Activated CD4-positive, alpha-beta T cell treated with anti-CD3 and anti-CD28 coated beads, Interleukin-2, amount 50 U/mL, for 1 hour (primary cell): ENCODE data around the gene PAK2.
"Not testable (repeated sequence)": the region's sequence is repeated elsewhere in the genome, so short reads cannot be mapped to it uniquely, and the experiment has no call there.

Experiments
- DNase-seq: peaks from one replicate; pipeline ENCODE4 v3.0.0-alpha.2; 2020

PAK2 gene

DNA sequence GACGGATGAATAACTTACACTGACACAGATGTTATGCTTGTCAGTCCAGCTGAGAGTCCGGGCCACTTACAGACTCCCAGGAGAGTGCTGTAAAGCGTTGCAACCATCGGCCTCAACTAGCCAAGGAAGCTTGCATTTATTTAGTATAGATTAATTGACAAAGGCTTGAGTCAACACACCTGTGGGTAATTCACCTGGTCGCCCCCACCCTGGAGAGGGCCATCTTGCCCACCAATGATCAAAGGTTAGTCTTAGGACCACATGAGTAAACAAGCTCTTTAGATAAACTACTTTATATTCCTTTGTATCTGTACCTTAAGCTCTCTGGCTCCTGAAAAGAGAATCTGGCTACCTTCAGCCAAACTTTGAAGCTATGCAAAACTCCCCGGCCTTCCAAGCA lies 51.0 kb downstream of the PAK2 start:
- no peak for DNase-seq

DNA sequence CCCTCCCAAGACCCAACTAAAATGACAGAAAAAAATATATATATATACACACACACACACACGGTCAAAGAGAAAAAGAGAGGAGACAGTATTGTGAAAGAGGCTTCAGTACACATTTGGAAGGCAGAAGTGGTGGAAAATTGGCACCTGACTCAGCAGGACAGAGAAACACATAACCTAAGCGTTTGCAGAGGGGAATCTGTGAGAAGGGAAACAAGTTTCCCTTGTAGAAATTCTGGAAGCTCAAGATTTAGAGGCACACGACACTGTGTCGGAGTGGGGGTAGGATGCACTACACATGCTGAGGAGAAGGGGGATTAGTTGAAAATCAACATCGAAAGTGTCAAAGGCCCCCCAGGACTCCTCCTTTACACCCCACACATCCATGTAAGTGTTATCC lies 53.1 kb downstream of the PAK2 start:
- no peak for DNase-seq

DNA sequence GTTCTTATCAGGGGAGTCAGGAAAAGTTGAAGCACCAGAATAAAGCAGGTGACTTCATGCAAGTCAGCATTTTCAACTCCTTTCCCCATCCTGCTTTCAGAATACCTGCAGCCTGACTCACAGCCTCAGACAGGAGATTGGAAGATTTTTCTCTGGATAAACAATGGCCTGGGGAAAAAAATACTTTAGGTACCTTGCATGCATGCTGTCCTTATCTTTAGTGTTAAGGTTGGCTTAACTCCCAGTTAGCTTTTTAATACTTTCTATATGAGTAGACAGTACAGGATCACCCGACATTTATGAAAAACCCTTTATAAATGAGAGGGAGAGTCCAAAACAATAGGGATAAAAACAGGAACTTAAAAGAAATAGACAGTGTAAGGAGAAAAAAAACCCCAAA lies 53.6 kb downstream of the PAK2 start:
- DNase-seq = no peak

DNA sequence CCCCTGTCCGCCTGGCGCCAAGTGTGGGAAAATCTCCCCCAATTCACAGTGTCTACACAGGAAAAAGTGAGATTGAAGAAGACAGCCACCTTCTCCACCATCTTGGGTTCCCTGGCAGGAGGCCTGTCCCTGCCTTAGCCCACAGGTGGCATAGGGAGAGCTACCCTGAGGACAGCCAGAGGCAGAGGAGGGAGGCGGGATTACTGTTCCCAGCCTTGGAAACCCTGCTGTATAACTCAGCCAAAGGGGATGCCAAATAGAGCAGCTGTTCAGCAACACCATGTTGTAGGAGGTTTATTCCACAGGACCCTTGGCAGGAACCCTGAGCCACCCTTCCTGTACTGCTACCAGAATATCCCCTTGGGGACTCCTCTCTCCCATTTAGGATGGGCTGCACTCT lies 54.8 kb downstream of the PAK2 start:
- no peak for DNase-seq

DNA sequence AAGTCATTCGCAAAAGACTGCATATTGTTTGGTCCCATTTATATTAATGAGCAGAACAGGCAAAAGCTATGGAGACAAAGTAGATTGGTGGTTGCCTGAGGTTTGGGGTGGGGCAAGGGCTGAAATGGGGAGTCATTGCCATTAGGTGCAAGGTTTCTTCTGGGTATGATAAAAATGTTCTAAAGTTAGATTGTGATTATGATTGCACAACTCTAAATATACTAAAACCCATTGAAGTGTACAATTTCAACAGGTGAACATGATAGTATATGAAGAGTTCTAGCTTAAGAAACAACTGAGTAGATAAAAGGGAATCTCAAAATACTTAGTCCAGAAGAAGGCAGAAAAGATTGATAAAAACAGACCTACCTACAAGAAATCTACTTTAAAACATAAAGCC lies 56.7 kb downstream of the PAK2 start:
- no peak for DNase-seq

DNA sequence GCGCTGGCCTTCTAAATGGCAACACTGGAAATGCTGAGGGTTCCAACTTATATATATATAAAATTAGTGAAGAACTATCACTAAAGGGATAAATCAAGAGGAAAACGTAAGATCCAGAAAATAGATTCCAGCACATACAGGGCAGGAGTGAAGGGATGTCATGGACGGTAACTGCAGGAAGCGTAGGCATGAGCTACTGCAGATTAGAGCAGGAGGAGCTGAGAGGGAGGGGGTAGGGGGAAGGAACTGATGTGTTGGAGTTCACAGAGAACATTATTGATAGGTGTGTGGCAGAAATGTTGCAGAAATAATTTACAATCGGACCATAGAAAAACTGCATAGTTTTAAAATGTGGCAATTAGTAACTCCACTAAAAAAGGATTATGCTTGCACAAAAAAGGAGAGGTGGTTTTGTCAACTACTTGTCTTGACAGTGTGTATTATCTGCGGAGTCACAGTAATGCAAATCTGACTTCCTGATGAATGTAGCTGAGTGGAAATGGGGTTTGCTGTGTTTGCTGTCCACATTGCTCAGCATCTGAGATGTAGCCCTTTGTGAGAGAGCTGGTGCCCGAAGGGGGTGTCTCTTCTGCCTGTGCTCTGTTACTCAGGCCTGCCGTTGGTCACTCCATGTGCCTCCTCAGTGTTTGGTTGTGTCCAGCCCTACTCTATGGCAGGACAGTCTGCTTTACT lies 61.2 kb downstream of the PAK2 start:
- DNase-seq = no peak

DNA sequence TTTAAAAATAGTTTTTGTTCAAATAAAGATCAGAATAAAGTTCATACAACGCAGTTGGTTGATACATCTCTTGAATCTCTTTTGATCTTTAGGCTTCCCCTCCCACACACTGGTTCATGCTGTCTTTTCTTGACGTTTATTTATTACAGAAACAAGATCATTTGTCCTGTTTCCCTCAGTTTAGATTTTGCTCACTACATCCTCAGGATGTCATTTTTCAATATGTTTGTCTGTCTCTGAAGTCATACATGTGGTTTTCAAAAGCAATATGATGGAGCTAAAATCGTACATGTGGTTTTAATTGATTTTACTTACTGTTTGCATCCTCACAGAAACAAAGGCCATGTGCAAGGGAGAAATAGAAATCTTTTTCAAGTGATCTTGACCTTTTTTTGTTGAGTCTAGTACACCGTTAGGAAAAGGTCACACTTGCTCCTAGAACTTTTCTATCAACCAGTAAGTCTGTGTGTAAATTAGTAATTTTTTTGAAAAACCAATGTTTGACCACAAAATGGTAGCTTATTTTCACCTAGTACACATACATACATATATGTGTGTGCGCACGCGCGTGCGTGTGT lies 64.3 kb downstream of the PAK2 start:
- no peak for DNase-seq

DNA sequence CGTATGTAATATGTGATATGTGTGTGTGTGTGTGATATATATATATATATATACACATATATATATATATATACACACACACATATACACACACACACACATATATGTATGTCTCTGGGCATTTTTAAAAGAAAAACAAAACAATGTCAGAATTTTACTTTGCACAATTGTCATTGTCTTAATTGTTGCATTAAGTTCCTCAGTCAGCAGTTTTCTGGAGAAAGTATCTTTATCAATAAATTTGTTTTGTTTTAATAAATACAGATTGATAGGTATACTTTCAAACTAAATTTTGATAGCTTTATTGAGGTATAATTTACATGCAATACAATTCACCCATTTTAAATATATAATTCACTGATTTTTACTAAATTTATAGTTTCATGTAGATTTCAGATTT lies 65.1 kb downstream of the PAK2 start:
- DNase-seq = no peak

DNA sequence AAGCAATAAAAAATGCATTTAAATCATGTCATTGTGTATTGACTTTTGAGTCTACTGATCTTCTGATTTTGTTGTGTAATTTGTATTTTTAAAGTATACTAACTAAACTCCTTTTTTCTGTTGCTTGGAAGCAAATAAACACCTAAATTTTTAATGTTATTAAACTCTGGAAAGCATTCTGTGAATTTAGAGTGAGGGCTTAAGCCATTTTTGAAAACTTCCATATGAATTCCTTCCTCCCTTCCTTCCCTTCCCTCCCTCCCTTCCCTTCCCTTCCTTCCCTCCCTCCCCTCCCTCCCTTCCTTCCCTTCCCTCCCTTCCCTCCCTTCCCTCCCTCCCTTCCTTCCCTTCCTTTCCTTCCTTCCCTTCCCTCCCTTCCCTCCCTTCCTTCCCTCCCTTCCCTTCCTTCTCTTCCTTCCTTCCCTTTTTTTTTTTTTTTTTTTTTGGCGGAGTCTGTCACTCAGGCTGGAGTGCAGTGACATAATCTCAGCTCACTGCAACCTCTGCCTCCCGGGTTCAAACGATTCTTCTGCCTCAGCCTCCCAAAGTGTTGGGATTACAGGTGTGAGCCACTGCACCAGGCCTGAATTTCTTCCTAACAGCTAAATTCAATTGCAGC lies 71.4 kb downstream of the PAK2 start:
- no peak for DNase-seq

DNA sequence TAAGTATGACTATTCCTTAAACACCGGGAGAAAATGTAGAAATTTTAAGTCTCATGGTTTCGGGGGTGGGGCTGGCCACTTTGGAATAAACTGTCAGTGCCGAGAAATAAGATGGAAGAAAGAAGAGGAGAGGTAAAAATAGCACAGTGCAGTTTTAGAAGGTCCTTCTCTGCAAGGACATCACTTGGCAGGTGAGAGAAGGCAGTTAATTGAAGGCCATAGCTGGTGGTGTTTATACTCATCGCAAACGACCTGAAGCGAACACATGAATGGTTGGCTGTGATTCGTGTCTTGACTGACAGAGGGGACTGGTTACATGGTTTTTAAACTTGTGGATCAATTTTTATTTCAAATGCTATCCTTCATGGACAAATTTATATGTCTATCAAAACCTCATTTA lies 73.2 kb downstream of the PAK2 start:
- DNase-seq = no peak

DNA sequence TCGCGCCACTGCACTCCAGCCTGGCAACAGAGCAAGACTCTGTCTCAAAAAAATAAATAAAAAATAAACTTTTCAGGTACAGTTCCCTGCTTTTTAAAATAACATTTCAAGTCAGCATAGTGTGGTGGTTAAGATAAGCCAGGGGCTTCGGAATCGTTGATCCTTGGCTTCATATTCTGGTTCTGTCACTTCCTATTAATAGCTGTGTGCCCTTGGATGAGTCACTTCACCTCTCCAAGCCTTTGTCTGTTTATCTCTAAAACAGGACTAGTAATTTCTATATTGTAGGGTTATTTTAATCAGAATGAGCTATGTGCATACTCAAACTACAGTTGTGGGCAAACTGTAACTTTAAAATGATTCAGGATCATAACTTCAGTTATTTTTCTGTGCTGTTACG lies 74.2 kb downstream of the PAK2 start:
- no peak for DNase-seq

DNA sequence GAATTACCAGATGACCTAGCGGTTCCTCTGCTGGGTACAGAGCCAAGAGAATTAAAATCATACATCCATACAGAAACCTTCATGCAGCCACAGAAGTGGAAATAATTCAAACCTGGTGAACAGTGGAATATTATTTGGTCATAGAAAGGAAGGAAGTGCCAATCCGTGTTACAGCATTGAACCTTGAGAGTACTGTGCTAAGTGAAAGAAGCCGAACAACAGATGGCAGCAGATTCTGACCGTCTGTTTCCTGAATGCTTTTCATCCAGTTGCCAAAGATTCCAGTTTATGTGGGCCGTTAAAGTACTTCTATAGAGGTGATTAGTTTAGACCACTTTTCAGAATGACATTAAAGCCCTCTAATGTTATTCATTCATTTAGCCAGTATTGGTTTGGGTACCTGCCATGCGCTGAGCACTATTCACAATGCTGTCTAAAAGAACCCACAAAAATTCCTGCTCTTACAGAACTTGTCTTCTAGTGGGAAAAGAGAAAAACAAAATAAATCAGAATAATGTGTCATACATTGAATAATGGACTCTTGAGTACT lies 82.2 kb downstream of the PAK2 start:
- DNase-seq = no peak

DNA sequence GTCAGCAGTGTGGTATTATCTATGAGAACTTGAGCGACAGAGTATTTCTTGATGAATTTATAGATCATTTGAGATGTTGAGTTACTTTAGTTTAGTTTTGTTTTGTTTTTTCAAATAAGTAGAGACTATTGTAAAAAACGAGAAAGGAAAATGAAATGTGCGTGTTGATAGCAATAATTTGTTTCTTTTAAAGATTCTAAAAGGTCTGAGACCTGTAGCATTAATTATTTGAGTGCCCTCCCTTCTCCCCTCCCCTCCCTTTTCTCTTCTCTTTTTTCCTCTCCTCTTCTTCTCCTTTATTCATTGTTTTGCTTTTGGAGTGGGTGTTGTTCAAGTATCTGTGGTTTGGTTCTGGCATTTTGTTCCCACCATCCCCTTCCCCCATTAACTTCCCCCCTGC lies 90.0 kb downstream of the PAK2 start:
- not testable (repeated sequence) for DNase-seq

DNA sequence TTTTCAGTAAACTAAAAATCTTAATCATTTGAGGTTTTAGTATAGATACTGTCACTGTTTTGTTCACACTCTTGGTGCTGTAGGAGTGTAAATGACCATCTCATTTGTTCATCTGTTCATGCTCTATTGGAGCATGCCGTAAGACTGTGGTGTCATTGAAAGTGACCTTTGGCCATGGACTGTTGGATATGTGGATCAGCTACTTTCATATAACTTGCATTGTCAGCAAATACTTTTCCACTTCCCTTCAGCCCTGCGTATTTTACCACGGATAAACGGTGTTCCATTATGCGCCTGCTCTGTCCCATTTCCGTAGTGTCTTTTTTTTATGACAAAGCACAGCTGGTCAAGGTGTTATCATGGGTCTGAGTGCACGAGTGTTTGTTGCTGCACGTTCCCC lies 95.4 kb downstream of the PAK2 start:
- DNase-seq = no peak

DNA sequence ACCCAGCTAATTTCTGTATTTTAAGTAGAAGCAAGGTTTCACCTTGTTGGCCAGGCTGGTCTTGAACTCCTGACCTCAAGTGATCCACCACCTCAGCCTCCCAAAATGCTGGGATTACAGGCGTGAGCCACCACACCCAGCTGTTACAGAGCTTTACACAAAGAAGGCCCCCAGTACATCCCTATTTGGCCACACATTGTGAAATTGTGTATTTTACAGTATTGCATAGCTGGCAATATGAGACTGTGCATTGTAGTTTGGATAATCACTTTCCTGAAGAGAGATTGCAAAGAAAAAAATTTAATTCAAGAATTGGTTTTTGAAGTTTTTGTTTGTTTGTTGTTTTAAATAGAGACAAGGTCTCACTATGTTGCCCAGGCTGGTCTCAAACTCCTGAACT lies 97.0 kb downstream of the PAK2 start:
- not testable (repeated sequence) for DNase-seq

DNA sequence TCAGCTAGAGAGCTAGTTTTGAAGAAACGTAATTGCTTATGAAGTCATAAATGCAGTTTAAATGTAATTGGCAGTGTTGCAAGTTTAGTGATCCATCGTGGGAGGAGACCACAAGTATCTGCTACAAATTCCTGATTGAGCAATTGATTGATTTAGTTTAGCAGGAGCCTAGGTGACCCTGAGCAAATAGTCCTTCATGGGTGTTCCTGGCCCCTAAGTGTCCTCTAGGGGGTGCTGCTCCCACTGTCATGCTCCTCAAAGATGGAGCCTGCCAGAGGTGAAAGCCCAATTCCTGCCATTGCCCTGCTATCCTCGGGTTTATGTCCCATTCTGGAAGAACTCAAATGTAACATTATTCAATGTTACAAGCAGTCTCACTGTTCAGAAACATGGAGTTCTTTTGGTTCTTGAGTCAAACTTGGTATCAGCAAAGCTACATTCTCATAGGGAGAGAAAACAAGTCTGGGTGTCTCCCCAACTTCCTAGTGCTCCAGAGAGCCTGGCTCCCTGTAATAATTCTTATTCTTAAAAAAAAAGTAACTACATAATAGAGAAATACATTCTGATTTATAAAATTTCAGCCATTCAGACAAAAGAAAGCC lies 98.3 kb downstream of the PAK2 start:
- DNase-seq = peak; percentile 73

DNA sequence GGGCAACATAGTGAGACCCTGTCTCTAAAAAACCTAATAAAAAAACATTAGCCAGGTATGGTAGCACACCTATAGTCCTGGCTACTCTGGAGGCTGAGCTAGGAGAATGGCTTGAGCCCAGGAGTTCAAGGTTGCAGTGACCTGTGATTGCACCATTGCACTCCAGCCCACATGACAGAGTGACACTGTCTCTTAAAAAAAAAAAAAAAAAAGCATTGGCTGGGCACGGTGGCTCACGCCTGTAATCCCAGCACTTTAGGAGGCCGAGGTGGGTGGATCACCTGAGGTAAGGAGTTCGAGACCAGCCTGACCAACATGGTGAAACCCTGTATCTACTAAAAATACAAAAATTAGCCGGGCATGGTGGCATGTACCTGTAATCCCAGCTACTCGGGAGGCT lies 99.7 kb downstream of the PAK2 start:
- not testable (repeated sequence) for DNase-seq

DNA sequence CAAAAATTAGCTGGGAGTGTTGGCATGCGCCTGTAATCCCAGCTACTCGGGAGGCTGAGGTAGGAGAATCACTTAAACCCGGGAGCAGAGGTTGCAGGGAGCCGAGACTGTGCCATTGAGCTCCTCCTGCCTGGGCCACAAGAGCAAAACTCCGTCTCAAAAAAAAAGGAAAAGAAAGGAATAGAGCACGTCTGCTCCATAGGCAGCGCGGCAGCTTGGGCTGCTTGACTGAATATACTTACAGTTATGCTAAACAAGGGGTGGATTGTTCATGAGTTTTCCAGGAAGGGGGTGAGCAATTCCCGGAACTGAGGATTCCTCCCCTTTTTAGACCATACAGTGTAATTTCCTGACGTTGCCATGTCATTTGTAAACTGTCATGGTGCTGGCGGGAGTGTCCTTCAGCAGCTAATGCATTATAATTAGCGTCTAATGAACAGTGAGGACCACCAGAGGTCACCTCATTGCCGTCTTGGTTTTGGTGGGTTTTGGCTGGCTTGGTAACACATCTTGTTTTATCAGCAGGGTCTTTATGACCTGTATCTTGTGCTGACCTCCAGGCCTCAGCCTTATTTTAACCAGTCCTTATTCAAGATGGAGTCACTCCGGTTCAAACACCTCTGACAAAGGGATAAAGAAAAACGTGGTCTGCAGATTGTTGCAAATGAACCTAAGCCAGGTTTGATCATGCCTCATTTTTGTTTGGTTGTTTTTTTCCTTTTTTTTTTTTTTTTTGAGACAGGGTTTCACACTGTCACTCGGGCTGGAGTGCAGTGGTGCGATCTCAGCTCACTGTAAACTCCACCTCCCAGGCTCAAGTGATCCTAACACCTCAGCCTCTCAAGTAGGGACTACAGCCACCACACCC lies 103.1 kb downstream of the PAK2 start:
- DNase-seq = no peak

DNA sequence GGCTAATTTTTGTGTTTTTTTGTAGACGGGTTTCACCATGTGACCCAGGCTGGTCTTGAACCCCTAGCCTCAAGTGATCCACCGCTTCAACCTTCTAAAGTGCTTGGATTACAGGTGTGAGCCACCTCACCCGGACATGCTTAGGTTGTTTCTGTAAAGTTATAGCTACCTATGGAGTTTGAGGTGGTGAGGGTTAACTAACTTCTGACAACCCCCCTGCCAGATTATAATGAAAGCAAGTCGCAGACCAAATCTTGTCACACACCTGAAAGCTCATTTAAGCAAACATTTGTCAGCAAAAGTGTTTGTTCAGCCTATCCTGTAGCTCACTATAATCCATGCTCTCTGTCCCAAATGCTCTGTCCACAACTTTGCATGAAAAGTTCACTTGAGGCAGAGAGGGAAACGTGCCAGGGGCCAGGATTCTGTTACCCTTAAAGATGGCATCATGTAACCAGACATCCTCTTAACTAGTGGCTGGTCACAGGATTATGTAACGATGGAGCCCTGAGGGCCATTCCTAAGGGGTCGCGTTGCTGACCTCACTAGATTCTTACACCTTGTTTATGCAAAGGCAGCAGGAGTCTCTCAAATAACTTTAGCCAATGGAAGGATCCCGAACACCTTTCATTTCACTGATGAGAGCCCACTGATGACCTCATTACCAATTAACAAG lies 103.9 kb downstream of the PAK2 start:
- no peak for DNase-seq

DNA sequence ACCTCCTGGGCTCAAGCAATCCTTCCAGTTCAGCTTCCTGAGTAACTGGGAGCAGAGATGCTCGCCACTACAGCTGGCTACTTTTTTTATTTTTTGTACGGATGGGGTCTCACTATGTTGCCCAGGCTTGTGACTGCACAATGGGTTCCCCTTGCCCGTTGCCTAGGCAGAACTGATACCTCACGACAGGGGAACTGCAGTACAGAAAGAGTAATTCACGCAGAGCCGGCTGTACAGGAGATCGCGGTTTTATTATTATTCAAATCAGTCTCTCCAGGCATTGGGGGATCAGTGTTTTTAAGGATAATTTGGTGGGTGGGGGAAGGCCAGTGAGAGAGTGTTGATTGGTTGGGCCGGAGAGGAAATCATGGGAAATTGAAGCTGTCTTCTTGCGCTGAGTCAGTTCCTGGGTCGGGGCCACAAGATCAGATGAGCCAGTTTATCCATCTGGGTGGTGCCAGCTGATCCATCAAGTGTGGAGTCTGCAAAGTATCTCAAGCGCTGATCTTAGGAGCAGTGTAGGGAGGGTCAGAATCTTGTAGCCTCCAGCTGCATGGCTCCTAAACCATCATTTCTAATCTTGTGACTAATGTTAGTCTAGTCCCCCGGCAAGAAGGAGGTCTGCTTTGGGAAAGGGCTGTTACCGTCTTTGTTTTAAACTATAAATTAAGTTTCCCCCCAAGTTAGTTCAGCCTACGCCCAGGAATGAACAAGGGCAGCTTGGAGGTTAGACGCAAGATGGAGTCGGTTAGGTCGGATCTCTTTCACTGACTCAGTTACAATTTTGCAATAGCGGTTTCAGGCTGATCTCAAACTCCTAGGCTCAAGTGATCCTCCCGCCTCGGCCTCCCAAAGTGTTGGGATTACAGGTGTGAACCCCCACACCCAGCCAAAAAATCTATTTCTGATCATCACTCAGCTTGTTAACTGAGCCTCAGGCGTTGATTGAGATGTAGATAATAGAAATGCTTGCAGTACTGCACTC lies 104.9 kb downstream of the PAK2 start:
- not testable (repeated sequence) for DNase-seq

DNA sequence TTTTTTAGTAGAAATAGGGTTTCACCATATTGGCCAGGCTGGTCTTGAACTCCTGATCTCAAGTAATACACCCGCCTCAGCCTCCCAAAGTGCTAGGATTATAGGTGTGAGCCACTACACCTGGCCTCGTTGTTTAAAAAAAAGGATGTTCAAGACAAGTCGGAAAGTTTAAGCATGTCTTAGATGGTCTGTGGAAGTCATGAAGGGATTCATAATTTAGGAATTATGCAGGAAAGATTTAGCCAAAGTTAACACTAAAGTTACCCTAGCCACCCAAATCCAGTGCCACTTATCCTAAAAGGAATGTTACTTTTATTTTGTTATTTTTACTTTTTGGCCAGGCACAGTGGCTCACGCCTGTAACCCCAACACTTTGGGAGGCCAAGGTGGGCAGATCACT lies 108.7 kb downstream of the PAK2 start:
- DNase-seq = not testable (repeated sequence)
